GM12878 (cell line): Measurements from ENCODE around the gene TMEM212. TPM values are rescaled to one million over a fixed set of nuclear protein-coding genes. Genes with fewer than 3 reads are reported as not detected.

Experiments
- ATAC-seq: fragments of 200-7000 bp; cut with Tn5 transposase; 3 replicates; pipeline ENCODE4 v1.9.1; 2020; ENCODE audit warnings: mild to moderate bottlenecking, moderate library complexity
- BruUV-seq: library from RNA; stranded (reverse); fragments of 400-500 nt; replicated peaks from 2 replicates; lab custom pipeline; 2021; lab: Mats Ljungman, UMichigan
- CTCF ChIA-PET: fragments of 300-600 bp; sonication (Branson Sonifier 250); formaldehyde crosslinking; extraction: SDS; loops from one replicate; lab custom pipeline; 2021; ENCODE audit warnings: inconsistent platforms; lab: Yijun Ruan, JAX
- POLR2A ChIA-PET: fragments of 350-600 bp; formaldehyde crosslinking; extraction: SDS; loops from one replicate; lab custom pipeline; 2021; ENCODE audit warnings: inconsistent platforms; lab: Charles Lee
- RAD21 ChIA-PET: fragments of 300-600 bp; sonication (Branson Sonifier 250); formaldehyde crosslinking; loops from one replicate; lab custom pipeline; 2023; ENCODE audit warnings: antibody characterized with exemption; ENCODE audit not compliant: unreplicated experiment; lab: Charles Lee
- SMC1A ChIA-PET: fragments of 300-600 bp; sonication (Branson Sonifier 250); formaldehyde crosslinking; loops from one replicate; lab custom pipeline; 2023; ENCODE audit not compliant: unreplicated experiment, uncharacterized antibody; lab: Charles Lee
- DNase-seq: peaks from one replicate; pipeline ENCODE4 v3.0.0-alpha.2; 2011; ENCODE audit warnings: low read depth, low spot score
- FAIRE-seq: peaks from 3 replicates; lab custom pipeline; 2011; peaks lifted over from hg19 to GRCh38; lab: Jason Lieb, UNC
- H2AFZ ChIP-seq: 2 replicates; pipeline ENCODE4 v1.6.0; 2011; ENCODE audit warnings: low read depth, low read length, control low read depth; ENCODE audit not compliant: control insufficient read depth
- H3K27ac ChIP-seq: 2 replicates; pipeline ENCODE4 v1.5.1; 2011; ENCODE audit warnings: control low read depth; ENCODE audit not compliant: control insufficient read depth, insufficient read depth
- H3K27me3 ChIP-seq, 2 experiments: replicated peaks in 1 of 2; 2 replicates each; pipeline versions ENCODE4 v1.6.0 to v1.6.1; 2011; ENCODE audit warnings: low read length in 1 of 2; ENCODE audit not compliant: control insufficient read depth in 2 of 2, insufficient read depth in 2 of 2
- H3K36me3 ChIP-seq, 2 experiments: 2 replicates each; pipeline ENCODE4 v1.5.1; 2011; ENCODE audit warnings: low read length in 1 of 2; ENCODE audit not compliant: control insufficient read depth in 2 of 2, insufficient read depth in 2 of 2
- H3K4me1 ChIP-seq: 2 replicates; pipeline ENCODE4 v1.6.1; 2011; ENCODE audit warnings: mild to moderate bottlenecking, low read length, moderate library complexity, mixed read lengths; ENCODE audit not compliant: control insufficient read depth, insufficient read depth
- H3K4me2 ChIP-seq: 2 replicates; pipeline ENCODE4 v1.6.0; 2011; ENCODE audit warnings: control low read depth; ENCODE audit not compliant: control insufficient read depth, insufficient read depth
- H3K4me3 ChIP-seq: fragments of 200-600 bp; sonication (generic); 2 replicates; pipeline ENCODE4 v1.5.1; 2016
- H3K79me2 ChIP-seq: 2 replicates; pipeline ENCODE4 v1.6.0; 2011; ENCODE audit warnings: low read length; ENCODE audit not compliant: control insufficient read depth, insufficient read depth
- H3K9ac ChIP-seq: 2 replicates; pipeline ENCODE4 v1.8.0; 2011; ENCODE audit warnings: low read length, control low read depth, mixed read lengths; ENCODE audit not compliant: control insufficient read depth, insufficient read depth
- H3K9me3 ChIP-seq: replicated peaks from 3 replicates; pipeline ENCODE4 v1.5.1; 2011; ENCODE audit warnings: mild to moderate bottlenecking, low read length; ENCODE audit not compliant: control insufficient read depth, insufficient read depth
- H4K20me1 ChIP-seq: 2 replicates; pipeline ENCODE4 v1.6.0; 2011; ENCODE audit not compliant: control insufficient read depth, insufficient read depth
- CREM ChIP-seq: IDR thresholded peaks from 2 replicates; pipeline ENCODE4 v1.6.1; 2014; ENCODE audit warnings: antibody characterized with exemption, low read depth
- E2F8 ChIP-seq: fragments of 450-650 bp; IDR thresholded peaks from 2 replicates; pipeline ENCODE4 v1.6.1; 2018; ENCODE audit warnings: mild to moderate bottlenecking, low read depth, moderate library complexity; ENCODE audit not compliant: partially characterized antibody
- FOS ChIP-seq: IDR thresholded peaks from 3 replicates; pipeline ENCODE4 v1.6.1; 2011; ENCODE audit warnings: borderline replicate concordance; ENCODE audit not compliant: insufficient read length; ENCODE audit errors: extremely low read depth
- HDGF ChIP-seq: fragments of 450-650 bp; IDR thresholded peaks from 2 replicates; pipeline ENCODE4 v1.6.1; 2016; ENCODE audit warnings: antibody characterized with exemption
- IKZF2 ChIP-seq, 2 experiments: fragments of 450-650 bp; IDR thresholded peaks; 2 replicates each; pipeline ENCODE4 v1.6.1; 2017; ENCODE audit warnings: mild to moderate bottlenecking in 2 of 2, moderate library complexity in 2 of 2
- IRF4 ChIP-seq: IDR thresholded peaks from 2 replicates; pipeline ENCODE4 v1.6.1; 2011; ENCODE audit warnings: low read depth, low read length
- LARP7 ChIP-seq: fragments of 450-650 bp; IDR thresholded peaks from 2 replicates; pipeline ENCODE4 v1.6.1; 2017; ENCODE audit warnings: mild to moderate bottlenecking
- MTA2 ChIP-seq: fragments of 450-650 bp; IDR thresholded peaks from 2 replicates; pipeline ENCODE4 v1.6.1; 2016; ENCODE audit warnings: low read depth, mild to moderate bottlenecking, moderate library complexity
- NFYA ChIP-seq: IDR thresholded peaks from 2 replicates; pipeline ENCODE4 v1.6.1; 2011; ENCODE audit warnings: low read depth, mild to moderate bottlenecking, low read length, improper control_type of control experiment, borderline replicate concordance
- PML ChIP-seq: IDR thresholded peaks from 2 replicates; pipeline ENCODE4 v1.6.1; 2012; ENCODE audit warnings: low read length, inconsistent platforms
- POLR2AphosphoS5 ChIP-seq: IDR thresholded peaks from 2 replicates; pipeline ENCODE4 v1.6.1; 2011; ENCODE audit warnings: mild to moderate bottlenecking, low read length, inconsistent platforms
- RAD51 ChIP-seq: fragments of 450-650 bp; IDR thresholded peaks from 2 replicates; pipeline ENCODE4 v1.6.1; 2016; ENCODE audit warnings: moderate library complexity, mild to moderate bottlenecking, inconsistent platforms
- SMAD5 ChIP-seq: IDR thresholded peaks from 2 replicates; pipeline ENCODE4 v1.6.1; 2016; ENCODE audit warnings: antibody characterized with exemption, low read depth
- SMARCA5 ChIP-seq: fragments of 450-650 bp; IDR thresholded peaks from 2 replicates; pipeline ENCODE4 v1.6.1; 2017; ENCODE audit warnings: mild to moderate bottlenecking
- ZNF687 ChIP-seq: fragments of 450-650 bp; IDR thresholded peaks from 2 replicates; pipeline ENCODE4 v1.6.1; 2017; ENCODE audit warnings: mild to moderate bottlenecking, moderate library complexity
- WGBS: methylation state at CpG from one replicate; pipeline ENCODE4 v1.1.6; 2016; ENCODE audit warnings: low lambda C conversion rate; ENCODE audit not compliant: insufficient replicate concordance, insufficient coverage; ENCODE audit errors: missing lambda C conversion rate; 5-methylcytosine and 5-hydroxymethylcytosine counted together
- in situ Hi-C: fragments of 300-500 bp; cut with MboI; formaldehyde crosslinking; loops from 9 replicates; pipeline ENCODE4 v1.14.3; 2018; ENCODE audit warnings: mixed read lengths
- intact Hi-C: fragments of 100-400 bp; cut with micrococcal nuclease; formaldehyde crosslinking; loops from one replicate; pipeline ENCODE4 v1.14.2; 2022; ENCODE audit not compliant: unreplicated experiment
- polyA plus RNA-seq, 11 experiments: library from polyadenylated mRNA; depleted of rRNA in 4 of 11; unstranded in 6 of 11; stranded (reverse) in 5 of 11; fragments of >200 nt; fragmentation: Nextera tagmentation in 4 of 11; fragmentation: Illumina TruSeq in 1 of 11; extraction: Ambion mirVana in 4 of 11; extraction: Trizol in 1 of 11; gene quantifications; 1 replicate in 1 of 11; 2 replicates in 10 of 11; pipeline versions ENCODE4 v1.2.1 to v1.2.3, GENCODE V29; 2011 to 2016; ENCODE audit warnings: inconsistent platforms in 2 of 11, missing spikeins in 2 of 11, low read depth in 1 of 11
- total RNA-seq, 4 experiments: library from RNA; depleted of rRNA in 3 of 4; stranded (reverse); fragments of >200 nt in 3 of 4; fragmentation: Illumina TruSeq in 1 of 4; extraction: Trizol in 1 of 4; gene quantifications; 2 replicates each; pipeline versions ENCODE4 v1.2.1 to v1.2.3, GENCODE V29; 2013 to 2021
- TF ChIP-seq, protein P1 (sequence below): fragments of 450-650 bp; IDR thresholded peaks from 2 replicates; pipeline ENCODE4 v1.6.1; 2017; ENCODE audit warnings: borderline replicate concordance

TMEM212 gene
- total and polyA plus RNA-seq, 10 of the 15 experiments (the other 5 are each of a cell fraction or from before 2014, with no cell fraction given) = not detected

DNA sequence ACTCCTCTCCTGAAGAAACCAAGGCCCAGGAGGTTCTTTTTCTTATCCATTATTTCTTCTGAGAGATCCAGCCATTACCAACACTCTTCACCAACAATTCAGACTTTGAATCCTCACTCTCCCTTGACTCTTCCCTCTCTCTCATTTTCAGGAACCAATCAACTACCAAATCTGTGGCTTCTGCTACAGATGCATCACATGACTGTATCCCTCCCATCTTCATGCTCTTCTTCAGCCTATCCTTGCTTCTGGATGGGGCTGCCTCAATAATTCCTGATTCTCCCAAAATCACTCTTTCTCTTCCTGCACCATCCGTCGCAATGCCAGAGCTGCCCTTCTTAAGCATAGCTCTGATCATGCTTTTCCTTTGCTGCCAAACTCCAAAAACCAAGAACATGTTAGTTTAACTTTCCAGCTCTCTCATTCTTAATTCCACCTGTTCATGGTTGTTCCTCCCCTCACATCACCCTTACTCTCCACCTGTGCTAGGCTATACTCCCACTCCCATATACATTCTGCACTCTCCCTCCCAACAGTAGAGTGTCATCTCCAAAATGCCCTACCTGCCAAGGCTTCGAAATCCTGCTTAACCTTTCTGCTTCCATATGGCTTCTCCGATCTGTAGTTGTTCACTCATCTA, 46.4 kb upstream of the TMEM212 start:
- no peak for FAIRE-seq
- 53% methylated on average over 4 of the region's 4 CpGs for WGBS
- CTCF ChIA-PET = interaction anchor here (0.6 to 4.6 kb wide), 12 partner anchors 8 to 386 kb away, joined by 3 to 56 read pairs (median 7); partner anchors contain the start of gene PLD1
- no peak for TF ChIP-seq PML
- no peak for TF ChIP-seq FOS
- TF ChIP-seq, protein P1, sequence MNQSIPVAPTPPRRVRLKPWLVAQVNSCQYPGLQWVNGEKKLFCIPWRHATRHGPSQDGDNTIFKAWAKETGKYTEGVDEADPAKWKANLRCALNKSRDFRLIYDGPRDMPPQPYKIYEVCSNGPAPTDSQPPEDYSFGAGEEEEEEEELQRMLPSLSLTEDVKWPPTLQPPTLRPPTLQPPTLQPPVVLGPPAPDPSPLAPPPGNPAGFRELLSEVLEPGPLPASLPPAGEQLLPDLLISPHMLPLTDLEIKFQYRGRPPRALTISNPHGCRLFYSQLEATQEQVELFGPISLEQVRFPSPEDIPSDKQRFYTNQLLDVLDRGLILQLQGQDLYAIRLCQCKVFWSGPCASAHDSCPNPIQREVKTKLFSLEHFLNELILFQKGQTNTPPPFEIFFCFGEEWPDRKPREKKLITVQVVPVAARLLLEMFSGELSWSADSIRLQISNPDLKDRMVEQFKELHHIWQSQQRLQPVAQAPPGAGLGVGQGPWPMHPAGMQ = no peak
- TF ChIP-seq IRF4 = no peak
- peak; percentile 48 to 54; a peak in 3 of 4 replicates for TF ChIP-seq IKZF2 (IDR thresholded peaks at IDR 0.05)
- TF ChIP-seq LARP7 = no peak
- peak; percentile 73; the same call in 1 of the 2 replicates for TF ChIP-seq ZNF687
- TF ChIP-seq NFYA = no peak
- peak; percentile 91 for TF ChIP-seq RAD51
- no peak for TF ChIP-seq SMAD5
- TF ChIP-seq MTA2 = no peak
- TF ChIP-seq POLR2AphosphoS5 = 0 out of 2 replicates have a peak, but pooled peaks have one; percentile 8
- peak; percentile 95 for TF ChIP-seq HDGF
- no peak for TF ChIP-seq SMARCA5
- TF ChIP-seq E2F8 = no peak
- no peak for TF ChIP-seq CREM

More for the DNA sequence above, 46.4 kb upstream of the TMEM212 start:
- H2AFZ ChIP-seq = peak overlapping the region; percentile 29; the same call in 1 of the 2 replicates
- no peak overlapping the region; the same call in 1 of the 2 replicates for H3K4me2 ChIP-seq
- no peak for DNase-seq
- RAD21 ChIA-PET = interaction anchor here (0.7 to 4.3 kb wide), 21 partner anchors 8 to 1441 kb away, joined by 3 to 80 read pairs (median 8); partner anchors contain the start of gene PLD1
- H3K9ac ChIP-seq = no peak overlapping the region
- intact Hi-C loops = loop anchor here (1.0 to 5.0 kb wide), 3 partner anchors 18 to 341 kb away; no protein-coding TSS in a partner anchor
- H3K27me3 ChIP-seq = no peaks in the 10 kb centered on the region
- no peak overlapping the region for H3K4me3 ChIP-seq
- in situ Hi-C loops = no loop called here
- H4K20me1 ChIP-seq = no peaks in the 10 kb centered on the region
- peaks cover 8% of the 10 kb centered on the region for H3K79me2 ChIP-seq
- peak overlapping the region; percentile 50 for H3K27ac ChIP-seq
- no TSS peak for BruUV-seq
- H3K4me1 ChIP-seq = no peaks in the 10 kb centered on the region; the same call in 1 of the 2 replicates
- H3K9me3 ChIP-seq = no peaks in the 10 kb centered on the region; the same call in 1 of the 3 replicates
- H3K36me3 ChIP-seq = no peaks in the 10 kb centered on the region; a peak in 1 of 4 replicates
- POLR2A ChIA-PET = interaction anchor here (1.0 to 3.7 kb wide), 13 partner anchors 9 to 39 kb away, joined by 3 to 40 read pairs (median 12); partner anchors contain the start of gene PLD1
- ATAC-seq = peak; percentile 14
- SMC1A ChIA-PET = interaction anchor here (1.0 to 4.7 kb wide), 14 partner anchors 8 to 41 kb away, joined by 3 to 64 read pairs (median 18); partner anchors contain the start of gene PLD1
